GM21529 (cell line): ENCODE measurements around the gene IGF2.

Experiments used
- ATAC-seq: cut with Tn5 transposase; IDR thresholded peaks from one replicate; pipeline ENCODE4 v1.9.1; 2021; ENCODE audit not compliant: unreplicated experiment

Gene IGF2

GRCh38 chr11:2104524-2105440 lies 34.4 kb downstream of the IGF2 start:
- ATAC-seq: no peak

DNA sequence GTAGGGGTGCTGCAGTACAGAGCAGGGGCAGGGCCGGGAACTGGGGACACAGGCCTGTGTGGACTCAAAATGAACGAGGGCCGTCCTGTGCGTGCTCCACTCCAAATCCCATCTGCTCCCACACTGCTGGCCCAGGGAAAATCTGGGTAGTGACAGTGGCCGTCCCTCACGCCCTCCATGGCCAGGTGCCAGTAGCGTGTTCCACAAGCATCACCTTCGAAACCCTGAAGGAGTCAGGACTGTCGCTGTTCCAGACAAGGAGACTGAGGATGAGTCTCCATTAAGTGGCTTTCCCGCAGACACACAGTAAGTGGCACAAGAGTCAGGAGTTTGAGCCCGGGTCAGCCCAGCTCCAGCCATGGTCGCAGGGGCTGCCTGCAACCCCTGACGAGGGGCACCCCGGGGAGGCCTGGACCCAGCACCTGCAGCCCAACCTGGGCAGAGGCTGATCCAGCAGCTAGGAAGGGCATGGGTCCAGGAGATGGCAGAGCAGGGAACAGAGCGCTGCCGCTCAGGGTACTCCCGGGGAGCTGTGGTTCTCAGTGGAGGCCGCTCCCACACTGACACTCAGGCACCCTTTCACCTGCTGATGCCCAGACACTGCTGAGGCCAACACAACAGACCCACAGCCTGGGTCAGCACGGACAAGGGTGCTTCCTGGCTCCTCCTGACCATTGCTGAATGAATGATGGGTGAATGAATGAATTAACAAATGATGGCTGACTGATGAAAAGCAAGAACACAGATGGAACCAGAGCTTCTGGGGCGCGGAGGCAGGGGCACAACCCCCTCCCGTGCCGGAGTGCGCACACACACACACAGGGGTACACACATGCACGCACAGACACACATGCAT lies 35.3 kb downstream of the IGF2 start:
- ATAC-seq: no peak

- ATAC-seq: no peak
These were observed 36.3 kb downstream of the IGF2 start for GRCh38 chr11:2102883-2103213.

GRCh38 chr11:2102132-2102882 lies 36.9 kb downstream of the IGF2 start:
- ATAC-seq: no peak

DNA sequence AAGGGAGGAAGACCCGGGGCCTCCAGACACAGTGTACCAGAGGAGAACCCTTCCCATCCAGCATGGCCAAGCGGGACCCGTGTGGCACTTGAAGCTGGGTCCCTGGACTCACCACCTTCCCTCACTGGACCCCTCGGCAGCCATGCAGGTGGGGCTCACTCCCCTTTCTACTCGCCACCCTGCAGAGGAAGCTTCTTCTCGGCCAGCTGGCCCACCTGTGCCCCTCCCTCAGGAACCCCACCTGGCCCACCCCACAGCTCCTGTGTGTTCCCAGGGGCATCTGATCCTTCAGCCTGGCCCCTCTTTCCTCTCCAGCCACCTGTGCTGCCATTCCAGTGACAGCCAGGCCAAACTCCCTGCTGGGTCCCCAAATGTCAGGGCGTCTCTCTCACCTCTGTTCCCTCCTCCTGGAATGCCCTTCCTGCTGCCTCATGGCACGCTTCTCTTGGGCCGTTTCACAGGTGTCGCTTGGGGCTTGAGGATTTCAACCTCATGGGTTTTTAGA lies 38.0 kb downstream of the IGF2 start:
- ATAC-seq: no peak

GRCh38 chr11:2100361-2101170 lies 38.6 kb downstream of the IGF2 start:
- ATAC-seq: no peak

DNA sequence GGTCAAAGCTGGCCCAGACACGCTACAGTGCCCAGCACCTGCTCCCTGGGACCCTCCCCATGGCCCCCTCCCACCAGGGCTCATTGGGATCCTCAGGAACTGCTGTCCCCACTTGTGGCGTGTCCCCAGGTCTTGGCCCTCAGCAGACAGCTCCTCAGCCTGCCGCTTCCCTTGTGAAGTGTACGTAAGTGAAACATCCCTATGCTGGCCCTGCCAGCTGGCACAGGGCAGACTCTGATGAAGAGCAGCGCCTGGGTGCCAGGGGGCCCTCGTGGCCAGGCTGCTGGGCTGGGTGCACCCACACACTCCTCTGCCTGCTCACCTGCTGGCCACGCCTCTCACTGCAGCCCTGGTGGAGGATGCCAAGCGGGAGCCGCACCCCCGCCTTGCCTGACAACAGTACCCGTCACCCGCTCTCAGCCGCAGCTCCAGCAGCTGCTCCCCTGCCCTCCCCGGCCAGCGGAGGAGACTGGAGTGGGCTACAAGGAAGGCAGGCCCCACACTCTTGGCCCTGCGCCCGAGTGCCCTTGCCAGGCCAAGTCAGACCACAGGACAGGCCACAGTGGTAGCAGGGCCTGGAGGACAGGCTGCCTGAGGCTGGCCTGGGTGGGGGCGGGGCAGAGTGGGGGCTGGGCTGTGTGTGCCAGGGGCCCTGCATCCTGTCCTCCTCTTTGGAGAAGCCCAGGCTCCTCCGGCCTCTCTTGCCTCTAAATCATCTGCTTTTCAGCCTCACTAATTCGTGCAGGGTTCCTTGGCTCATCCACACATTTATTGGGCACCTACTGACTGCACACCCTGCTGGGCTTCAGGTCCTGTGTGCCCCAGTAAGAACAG lies 39.5 kb downstream of the IGF2 start:
- ATAC-seq: no peak

DNA sequence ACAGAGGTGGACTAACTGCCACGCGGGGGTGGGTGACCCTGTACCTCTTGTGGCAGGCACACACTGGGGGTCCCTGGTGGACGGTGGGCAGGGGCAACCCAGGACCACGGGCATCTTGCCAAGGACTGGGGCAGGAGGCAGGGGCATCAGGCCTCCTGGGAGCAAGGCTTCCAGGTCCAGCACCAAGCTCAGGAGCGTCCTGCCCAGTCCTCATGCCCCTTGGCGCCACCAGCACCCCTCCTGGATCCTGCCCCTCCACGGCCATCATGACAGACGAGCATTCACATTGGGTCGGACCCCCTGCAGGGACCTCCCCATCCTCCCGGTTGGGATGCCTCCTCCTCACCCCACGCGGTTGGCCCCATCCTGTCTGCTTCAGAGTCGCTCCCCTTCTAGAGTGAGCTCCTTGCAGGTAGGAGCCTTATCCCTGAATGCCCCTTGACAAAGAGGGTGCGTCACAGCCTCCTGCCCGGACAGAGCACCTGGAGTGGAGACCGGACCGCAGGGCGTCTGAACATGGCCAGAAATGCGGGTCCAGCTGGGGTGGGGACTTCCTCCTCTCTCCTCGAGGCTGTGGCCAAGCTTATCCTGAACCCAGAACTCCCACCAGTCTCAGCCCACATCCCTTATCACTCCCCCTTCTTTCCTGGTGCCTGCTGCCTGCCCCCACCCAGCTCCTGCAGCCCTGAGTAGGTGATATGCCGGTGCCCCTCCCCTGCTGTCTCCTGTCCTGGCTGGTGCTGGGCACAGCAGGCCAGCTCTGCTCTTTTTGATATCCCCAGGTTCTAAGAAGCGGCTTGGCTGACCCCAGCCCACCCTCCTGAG lies 40.3 kb downstream of the IGF2 start:
- no peak for ATAC-seq

DNA sequence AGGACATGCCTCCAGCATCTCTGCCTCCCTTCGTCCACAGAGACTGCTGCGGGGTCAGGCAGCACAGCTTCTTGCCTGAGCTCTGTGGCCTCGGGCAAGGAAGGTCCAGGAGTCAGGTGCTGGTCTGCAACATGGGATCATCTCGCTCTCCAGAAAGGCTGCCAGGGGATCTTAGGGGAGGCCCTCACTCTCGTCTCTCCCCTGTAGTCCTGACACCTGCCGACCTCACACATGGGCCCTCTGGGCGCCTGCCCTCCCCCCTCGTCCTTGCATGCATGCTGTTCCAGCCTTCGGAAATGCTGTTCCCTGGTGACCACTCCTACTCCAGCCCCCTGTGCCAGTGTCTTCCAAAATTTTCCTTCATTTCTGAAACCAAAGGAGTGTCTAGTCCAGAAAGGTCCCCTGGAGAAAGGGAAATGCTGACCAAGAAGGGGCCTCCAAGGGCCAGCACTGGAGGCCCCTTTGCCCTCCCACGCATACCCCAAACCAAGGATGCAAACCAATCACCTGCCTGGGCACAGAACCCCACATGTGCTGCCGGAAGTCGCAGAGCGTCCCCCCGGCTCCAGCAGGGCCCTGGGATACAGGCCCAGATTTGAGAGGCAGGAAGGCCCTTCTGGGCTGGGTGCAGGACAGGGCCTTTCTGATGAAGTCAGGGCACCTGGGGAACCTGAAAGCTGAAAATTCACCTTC lies 41.0 kb downstream of the IGF2 start:
- no peak for ATAC-seq

- ATAC-seq: no peak
These were observed 41.7 kb downstream of the IGF2 start for GRCh38 chr11:2097356-2097997.

- ATAC-seq: no peak
These were observed 42.3 kb downstream of the IGF2 start for GRCh38 chr11:2096919-2097301.

DNA sequence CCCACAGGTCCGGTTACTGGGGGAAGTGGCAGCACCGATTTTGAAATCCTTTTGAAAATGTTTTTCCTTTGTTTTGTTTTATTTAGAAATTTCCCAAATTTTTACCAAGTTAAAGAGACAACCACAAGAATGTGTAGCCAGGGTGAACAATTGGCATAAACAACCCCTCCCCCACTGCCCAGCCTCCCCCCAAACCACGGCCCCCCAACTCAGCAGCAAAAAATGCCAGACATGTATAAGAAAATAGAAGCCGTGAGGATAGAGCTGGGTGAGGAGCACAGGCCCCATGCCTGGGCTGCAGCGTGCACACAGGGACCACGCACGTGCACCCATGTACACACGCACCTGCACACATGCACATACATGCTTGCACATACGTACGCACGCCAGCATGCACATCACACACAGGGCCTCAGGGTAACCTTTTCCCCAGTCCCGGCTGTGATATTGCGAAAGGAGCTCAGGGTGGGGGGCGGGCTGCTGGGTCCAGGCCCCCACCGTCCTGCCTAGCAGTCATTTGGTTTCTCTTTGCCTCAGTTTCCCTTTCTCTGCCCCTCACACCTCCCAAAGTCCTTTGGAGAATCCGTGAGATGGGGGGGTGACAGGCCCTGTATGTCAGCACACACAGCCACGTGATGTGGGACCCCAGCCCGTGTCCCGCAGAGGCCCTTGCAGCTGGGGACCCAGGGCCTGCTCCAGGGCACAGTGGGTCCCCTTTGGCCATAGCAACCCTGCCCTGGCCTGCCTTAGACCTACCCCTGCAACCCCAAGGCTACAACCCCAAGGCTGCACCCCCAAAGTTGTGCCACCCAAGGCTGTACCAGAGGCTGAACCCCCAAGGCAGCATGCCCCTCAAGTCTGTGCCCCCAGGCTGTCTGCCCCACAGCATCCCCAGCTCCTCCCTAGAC lies 42.9 kb downstream of the IGF2 start:
- ATAC-seq: no peak

- ATAC-seq: no peak
These were observed 43.6 kb downstream of the IGF2 start for GRCh38 chr11:2095542-2095941.

GRCh38 chr11:2095198-2095520 lies 44.0 kb downstream of the IGF2 start:
- no peak for ATAC-seq

DNA sequence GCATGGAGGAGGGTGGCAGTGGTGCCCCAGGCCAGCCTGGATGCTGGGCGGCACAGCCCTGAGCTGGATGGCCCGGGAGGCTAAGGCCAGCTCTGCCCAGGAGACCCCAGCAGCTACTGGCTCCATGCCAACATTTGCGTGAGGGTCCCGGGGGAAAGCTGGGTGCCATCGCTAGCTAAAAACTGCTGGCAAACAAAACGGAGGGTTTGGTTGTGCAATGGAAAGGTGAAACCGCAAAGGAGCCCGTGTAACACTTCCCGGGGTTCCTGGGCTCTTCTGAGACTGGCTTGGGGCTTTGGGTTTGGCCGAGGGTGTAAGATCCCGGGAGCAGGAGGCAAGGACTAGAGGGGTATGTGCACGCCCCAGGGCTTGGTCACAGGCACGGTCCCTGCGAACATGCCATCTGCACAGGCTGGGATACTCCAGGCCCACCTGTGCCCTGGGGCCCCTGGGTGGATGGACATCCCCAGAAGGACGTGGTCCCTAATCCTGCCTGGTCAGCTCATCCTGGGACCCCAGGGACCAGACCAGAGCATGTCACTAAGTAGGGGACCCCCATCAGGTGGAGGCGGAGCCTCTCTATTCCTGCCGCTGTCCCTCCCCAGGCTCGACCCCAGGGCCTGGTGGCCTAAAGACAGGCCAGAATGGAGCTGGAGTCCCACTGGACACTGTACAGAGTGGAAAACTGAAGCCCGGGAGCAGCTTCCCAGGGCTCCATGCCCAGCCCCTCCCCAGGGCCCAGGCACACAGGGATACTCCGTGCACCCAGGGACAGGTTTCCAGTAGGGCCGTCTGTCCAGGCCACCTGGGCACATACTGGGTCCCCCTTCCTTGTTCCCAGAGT lies 44.6 kb downstream of the IGF2 start:
- no peak for ATAC-seq
